Erythroblast (primary cell): ENCODE measurements around the gene RIPOR2.

ENCODE experiments used
- DNase-seq, 2 experiments: peaks; one replicate each; lab custom pipeline; 2025; lab: John Stamatoyannopoulos, UW
- GATA1 ChIP-seq: IDR thresholded peaks from 2 replicates; pipeline ENCODE4 v1.6.1; 2011; ENCODE audit warnings: low read depth, mild to moderate bottlenecking, control low read depth, low read length, moderate library complexity
- POLR2A ChIP-seq: IDR thresholded peaks from 2 replicates; pipeline ENCODE4 v1.6.1; 2011; ENCODE audit warnings: mild to moderate bottlenecking, low read length

Gene RIPOR2

DNA sequence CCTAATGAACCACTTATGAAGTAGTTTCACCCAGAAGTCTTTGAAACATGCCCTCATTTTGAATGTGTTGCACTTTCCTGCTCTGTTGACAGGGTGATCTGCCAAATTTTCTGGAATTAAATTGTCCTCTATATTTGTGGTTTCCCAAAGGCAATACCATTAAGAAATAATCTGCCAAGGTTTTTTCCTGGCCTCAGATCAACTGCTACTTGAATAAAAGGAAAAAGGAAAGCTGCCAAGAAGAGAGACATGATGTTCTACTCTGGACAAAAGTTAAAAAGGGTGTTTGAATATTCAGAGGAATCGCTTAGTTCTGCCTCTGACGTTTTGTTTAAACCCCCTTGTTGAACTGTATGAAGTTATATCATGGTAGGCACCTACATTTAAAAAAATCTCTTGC, 99.7 kb downstream of the RIPOR2 start:
- TF ChIP-seq POLR2A: no peak
- no peak for TF ChIP-seq GATA1

DNA sequence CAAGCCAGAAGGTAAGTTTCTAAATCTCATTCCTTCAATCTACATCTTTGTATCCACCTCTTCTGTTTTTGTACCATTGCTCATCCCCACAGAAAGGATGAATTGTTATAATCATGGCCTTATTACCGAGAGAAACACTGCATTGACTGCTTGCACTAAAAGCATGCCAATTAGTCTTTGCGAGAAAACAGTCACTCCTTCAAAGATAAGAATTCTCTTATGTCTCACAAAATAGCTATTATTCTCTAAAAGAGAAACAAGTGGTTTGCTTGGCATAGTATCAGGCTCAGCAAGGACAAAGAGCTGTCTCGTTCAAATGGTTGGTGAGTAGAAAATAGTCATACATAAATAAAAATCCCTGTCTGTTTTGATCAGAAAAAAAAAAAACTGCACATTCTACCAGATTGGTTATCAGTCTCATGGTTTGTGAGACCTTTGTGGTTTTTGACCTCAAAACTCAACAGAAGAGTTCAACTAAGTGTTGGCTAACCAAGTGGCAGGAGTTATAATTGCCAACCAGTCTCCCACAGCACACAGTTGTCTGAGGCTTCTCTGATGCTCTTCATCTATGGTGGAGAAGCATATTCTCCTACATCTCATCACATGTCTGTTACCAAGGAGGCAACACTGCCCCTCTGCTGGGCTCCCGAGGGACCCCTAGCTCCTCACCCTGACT, 101.9 kb downstream of the RIPOR2 start:
- no peak for TF ChIP-seq POLR2A
- TF ChIP-seq GATA1: no peak
- DNase-seq: no peak

More for the DNA sequence above, 99.7 kb downstream of the RIPOR2 start:
- no peak for DNase-seq

DNA sequence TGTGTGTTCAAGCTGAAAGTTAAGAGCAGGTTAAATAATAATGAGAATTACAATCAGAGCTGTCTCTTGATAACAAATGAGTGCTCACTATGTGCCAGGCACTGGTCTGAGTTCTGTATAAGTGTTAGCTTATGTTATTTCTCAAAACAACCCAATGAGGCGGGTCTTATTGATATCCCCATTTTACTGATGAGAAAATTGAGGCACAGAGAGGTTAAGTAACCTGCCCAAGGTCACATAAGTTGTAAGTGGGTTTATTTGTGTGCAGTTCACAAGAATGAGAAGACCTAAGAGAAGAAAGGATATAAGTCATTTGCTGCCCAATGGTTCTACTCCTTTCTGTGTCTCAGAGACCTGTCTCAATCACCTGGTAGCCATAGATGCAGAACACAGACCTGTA, 103.0 kb downstream of the RIPOR2 start:
- DNase-seq: no peak
- no peak for TF ChIP-seq GATA1
- TF ChIP-seq POLR2A: no peak

DNA sequence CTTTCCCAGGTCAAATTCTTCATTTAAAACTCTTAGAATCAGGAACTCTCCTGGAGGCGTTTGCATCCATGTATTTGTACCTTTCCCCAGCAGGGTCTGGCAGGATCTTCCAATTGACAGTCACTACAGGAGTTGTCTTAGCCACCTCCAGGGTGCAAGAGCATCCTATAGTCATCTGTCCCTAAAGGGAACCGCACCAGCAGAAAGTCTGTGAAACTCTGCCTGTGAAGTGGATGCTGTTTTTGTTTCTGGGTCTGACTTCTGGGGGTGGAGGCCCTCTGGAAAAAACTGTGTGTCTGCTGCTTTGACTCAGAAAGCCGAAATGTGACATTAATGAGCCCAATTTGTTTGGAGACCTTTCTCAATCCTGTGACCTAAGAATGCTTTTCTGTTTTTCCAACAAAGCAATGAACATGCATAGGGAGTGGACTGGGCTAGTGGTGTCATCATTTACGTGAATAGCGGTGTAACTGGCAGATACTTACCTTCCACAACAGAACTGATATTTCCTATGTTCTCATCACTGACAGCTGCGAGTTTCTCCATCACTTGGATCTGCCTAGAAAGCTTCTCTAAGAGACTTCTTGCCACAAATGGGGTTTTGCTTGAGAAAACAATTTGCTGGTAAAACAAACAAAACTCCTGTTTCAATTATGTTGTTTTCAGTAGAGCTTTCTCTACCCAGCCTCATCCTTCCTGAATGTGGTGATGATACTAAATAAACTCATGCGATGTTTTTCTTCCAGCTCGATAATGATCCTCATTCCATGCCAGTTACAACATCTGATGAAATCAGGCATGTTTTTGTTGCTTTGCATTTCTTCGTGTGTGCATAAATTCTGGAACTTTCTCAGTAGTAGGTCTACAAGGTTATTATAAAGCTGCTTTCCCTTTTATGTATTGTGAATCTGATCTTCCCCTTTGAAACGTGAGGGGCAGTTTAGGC, 103.7 kb downstream of the RIPOR2 start:
- DNase-seq: no peak
- no peak for TF ChIP-seq POLR2A
- no peak for TF ChIP-seq GATA1

DNA sequence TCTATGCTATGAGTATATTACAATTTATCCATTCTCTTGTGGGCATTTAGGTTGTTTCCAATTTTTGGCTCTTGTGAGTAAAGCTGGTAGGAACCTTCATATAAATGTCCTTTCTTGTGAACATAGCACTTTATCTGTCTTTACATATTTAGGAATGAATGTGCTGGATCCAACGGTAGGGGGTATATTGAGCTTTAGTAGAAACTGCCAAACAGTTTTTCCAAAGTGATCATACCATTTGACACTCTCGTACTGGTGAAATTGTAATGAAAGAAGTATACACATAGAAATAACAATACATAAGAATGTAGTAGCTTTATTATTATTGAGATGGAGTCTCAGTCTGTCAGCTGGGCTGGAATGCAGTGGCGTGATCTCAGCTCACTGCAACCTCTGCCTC, 106.1 kb downstream of the RIPOR2 start:
- TF ChIP-seq GATA1: no peak
- DNase-seq: no peak

DNA sequence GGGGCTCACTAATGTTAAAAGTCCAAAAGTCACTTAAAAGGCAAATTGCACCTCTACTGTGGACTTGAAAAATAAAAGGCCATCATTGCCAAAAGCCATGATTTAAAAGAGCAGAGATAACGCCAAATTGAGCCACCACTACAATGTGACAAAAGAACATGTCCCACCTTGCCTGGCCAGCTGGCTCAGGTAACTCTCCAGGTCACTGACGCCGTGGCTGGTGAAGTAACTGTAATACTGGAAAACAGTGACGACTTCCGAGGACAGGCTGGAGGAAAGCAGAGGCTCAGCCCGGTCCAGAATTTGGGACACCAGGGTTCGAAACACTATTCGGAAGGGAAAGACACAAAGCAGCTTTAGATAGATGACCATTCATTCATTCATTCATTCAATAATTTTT, 107.8 kb downstream of the RIPOR2 start:
- TF ChIP-seq GATA1: no peak
- no peak for TF ChIP-seq POLR2A
- DNase-seq: no peak

DNA sequence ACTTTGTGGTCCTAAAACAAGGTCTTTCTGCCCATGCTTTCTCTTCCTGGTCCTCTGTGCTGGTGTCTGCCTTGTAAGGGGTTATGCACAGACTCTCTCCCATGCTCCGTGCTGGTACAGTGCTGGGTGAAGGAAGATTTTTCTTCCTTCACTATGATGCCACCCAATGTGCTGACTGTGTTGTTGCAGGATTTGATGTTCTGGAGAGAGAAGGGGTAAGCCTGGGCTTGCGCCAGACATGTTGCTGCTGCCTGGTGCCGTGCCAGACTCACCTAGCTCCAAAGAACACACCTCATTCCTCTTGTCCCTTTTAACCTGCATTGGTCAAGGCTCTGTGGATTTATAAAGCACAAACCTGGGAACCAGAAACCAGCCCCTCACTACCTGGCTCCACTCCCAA, 108.6 kb downstream of the RIPOR2 start:
- DNase-seq: no peak
- TF ChIP-seq POLR2A (no peak), GATA1 (no peak)

DNA sequence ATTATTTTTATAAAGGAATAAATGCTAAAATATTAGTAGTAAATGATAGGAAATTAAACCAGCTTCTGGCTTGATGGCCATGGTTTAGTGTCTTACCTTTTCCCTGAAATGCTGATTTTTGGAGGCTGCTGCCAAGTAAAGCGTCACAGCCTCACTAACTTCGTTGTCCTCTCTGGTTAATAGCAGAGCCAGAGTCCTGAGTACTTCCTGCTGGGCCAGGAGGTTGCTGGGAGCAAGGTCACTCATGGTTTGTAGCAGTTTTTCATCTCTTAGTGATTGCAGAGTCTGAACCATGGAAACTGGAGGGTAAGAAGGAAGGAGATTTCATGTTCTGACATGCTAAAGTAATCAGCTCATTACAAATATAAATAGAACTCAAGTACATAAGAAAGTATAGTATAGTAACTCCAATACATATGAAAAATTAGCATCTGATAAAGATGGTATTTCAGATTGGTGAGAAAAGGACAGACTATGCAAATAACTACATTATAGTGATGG, 110.6 kb downstream of the RIPOR2 start:
- no peak for DNase-seq
- no peak for TF ChIP-seq GATA1
- no peak for TF ChIP-seq POLR2A

DNA sequence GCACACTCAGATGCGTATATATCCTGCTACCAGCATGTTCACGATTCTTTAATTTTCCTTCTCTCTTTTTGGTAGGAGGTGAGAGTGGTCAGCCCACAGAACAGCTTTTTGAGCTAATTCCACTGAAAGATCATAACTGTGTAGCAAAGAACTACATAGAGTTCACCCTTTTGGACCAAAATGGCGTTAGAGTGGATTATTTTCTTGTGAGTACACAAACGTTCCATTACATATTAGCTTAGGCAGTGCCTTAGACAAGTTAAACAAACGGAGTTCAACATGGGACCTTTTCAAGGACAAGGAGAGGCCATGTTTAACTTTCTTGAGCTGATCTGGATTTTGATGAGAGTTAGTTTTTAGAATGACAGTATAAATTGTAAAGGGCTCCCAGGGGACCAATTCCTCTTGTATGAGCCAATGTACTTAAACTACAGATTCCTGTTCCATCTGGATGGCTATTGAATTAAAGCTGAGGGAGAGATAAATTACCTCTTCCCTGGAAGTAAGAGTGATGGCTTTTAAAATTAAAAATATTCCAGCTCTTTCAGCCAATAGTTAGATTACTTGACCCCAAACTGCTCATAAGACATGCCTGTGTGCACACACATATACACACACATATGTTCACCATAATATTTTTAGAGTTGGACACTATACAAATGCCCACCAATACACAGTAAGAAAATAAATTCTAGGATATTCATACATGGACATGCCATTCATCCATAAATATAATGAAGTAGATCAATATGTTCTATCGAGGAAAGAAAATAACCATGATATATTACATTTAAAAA, 111.4 kb downstream of the RIPOR2 start:
- TF ChIP-seq GATA1: no peak
- TF ChIP-seq POLR2A: no peak
- no peak for DNase-seq

DNA sequence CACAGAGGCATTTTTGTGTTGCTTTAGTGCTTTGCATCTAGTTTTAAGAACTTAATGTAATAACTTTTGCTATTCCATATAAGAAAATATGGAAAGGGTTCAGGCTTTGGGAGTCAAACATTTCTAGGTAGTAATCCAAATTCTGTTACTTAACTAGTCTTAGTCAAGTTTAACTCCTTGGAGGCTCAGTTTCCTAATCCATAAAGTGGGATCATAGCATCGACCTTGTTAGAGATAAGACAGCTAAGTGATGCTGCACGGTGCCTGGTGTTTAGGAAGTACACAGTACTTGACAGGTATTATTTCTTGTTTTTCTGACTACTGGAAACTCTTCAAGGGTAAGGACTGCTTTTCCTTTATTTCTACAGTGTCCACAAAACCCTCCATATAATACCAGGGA, 112.6 kb downstream of the RIPOR2 start:
- TF ChIP-seq GATA1 (no peak), POLR2A (no peak)
- DNase-seq: no peak

DNA sequence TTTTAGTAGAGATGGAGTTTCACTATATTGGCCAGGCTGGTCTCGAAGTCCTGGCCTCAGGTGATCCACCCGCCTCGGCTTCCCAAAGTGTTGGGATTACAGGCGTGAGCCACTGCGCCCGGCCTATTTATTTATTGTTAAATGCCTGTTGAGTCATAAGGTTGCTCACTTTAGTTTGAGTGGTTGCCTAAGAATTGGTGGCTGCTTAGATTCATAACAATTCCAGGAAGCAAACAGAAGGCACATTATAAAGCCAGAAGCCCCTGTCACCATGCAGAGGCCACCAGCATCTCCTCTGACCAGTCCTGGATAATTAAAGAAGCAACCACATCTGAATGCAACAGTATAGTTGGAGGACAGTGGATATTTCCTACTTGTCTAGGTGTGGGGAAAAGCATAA, 113.1 kb downstream of the RIPOR2 start:
- no peak for DNase-seq

DNA sequence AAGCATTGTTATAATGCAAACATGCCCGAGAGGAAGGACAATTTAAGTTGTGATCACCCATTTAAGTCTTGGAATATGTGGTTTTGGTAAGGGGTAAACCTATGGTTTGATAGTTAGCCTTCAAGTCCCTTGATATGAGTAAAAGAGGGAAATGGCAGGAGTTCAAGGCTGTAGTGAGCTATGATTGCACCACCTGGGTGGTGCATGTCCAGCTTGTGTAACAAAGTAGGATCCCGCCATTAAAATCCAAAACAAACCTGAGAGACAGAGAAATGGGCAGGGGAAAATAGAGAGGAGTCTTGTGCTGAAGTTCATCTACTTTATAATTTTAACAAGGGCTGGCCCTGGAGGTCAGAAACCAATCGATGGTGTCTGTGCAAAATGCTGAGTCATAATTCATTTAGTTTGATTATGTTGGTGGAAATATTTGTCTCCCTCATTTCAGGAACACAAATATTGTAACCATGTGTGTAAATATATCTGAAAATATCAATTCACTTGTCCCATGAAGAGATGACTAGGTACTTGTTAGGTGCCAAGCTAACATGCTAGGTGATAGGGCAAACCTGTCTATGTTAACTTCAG, 113.8 kb downstream of the RIPOR2 start:
- TF ChIP-seq GATA1: no peak
- no peak for TF ChIP-seq POLR2A

More for the DNA sequence above, 113.1 kb downstream of the RIPOR2 start:
- no peak for TF ChIP-seq GATA1
- TF ChIP-seq POLR2A: no peak

DNA sequence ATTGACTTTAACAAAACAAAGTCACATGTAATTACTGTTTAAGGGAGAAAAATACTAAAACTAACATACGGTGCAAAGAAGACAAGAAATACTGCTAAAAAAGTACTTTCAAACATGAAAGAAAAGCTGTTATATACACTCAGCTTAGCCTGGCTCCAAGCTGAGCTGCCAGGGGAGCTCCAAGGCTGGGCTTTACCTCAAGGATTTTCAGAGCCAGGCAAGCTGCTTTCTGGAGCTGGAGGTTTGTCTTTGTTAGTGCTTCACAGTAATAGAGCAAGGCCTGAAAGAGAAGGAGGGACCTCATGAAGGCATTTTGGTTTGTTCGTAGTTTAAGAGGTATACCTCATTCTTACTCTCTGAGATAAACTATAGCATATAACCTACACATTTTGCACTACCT, 117.4 kb downstream of the RIPOR2 start:
- no peak for TF ChIP-seq GATA1
- TF ChIP-seq POLR2A: no peak

More for the DNA sequence above, 113.8 kb downstream of the RIPOR2 start:
- DNase-seq: no peak

More for the DNA sequence above, 117.4 kb downstream of the RIPOR2 start:
- DNase-seq: no peak
